HG02623 (cell line): ENCODE results near the gene SHROOM1.
"Not testable (repeated sequence)": the region's sequence is repeated elsewhere in the genome, so short reads cannot be mapped to it uniquely, and the experiment has no call there.

Source experiments
- ATAC-seq: cut with Tn5 transposase; IDR thresholded peaks from one replicate; pipeline ENCODE4 v1.9.1; 2021; ENCODE audit warnings: moderate library complexity; ENCODE audit not compliant: unreplicated experiment

Gene SHROOM1

GRCh38 chr5:132830436-132831094 lies at the start of gene SHROOM1:
Gene SHROOM1, minus strand, starts transcription at chr5:132830647. Its CDS starts 4,507 bp downstream, at chr5:132826140.
- peak; percentile 61 for ATAC-seq

DNA sequence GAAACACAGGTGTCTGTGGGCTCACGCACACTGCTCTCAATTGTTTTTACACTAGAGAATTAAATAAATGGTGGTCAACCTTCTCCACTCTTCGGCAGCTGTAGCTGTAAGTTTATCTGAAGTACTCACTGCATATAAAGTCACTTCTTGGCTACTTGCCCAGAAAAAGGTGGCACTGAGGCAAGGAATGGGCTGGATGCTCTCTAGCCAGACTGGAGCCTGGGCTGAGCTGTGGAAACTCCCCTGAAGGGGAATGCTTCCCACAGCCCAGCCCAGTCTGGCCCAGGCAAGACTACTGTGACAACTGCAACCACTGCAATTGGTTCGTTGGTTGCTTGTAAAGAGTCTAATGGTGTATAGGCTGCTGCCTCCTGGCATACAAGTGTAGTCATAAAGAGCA lies 47.5 kb upstream of the SHROOM1 start:
- ATAC-seq, result no peak

DNA sequence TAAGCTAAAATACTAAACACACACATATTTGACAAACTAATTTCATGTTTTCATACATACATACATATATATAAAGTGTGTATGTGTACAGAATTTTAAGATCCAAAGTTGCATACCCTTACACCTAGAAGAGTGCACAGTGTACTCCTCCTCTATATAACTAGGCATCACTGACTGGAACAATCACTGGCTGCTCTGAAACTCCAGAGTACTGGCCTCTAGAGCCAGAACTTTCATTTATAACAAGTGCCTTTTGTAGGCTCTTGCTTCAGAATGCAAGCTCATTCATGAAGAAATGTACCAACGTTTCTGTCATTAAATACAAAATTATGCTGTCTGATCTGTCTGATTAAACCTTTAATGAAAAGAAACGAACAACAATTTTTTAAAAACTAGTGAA lies 47.0 kb upstream of the SHROOM1 start:
- no peak for ATAC-seq

DNA sequence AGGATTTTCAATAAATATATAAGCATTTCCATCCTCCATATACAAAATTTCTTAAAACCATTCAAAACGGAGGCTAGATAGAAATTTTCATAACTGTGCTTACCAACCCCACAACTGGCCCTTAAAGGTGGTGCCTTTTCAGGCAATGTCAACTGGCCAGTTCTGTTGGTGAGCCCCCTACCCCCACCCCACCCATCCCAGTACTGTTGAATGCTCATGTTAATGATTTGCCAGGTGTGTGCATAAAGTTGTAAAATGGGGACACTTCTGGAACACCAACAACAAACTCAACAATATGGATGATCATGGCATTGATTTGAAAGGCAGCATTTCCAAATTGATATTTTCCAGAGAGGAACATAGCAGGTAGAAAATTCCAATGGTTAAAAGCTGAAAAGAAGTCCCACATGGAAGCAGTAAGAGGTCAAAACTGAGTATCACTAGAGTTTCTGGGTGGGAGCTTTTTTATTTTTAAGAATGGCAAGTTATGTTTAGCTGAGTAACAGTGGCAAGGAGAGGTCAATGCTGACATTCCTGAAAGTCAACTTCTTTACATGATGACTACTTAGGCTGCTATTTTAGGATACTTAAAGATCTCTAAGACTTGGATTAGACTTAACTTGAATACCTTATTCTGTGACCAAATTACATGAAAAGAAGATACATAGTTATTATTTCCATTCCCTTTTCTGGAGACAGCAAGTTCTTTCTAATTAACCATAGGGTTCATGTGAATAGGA lies 45.7 kb upstream of the SHROOM1 start:
- no peak for ATAC-seq

DNA sequence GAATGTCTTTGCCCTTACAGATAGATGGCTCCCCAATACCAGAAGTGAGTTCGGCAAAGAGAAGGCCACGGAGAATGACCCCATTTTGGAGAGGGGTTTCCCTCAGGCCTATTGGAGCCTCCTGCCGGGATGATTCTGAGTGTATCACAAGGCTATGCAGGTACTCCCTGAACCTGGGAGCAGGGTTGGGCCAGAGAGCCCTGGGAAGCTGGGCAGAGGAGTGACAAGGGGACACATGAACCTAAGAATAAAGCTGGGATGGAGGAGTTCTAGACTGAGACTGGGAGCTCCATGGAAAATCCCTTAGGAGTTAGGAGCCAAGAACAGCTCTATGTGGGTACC lies 43.5 kb upstream of the SHROOM1 start:
- no peak for ATAC-seq

GRCh38 chr5:132873119-132873929 lies 42.9 kb upstream of the SHROOM1 start, which contains the start of gene LEAP2:
Gene LEAP2, plus strand, starts transcription at chr5:132873668. Its CDS starts 27 bp downstream, at chr5:132873695.
- ATAC-seq, result no peak

GRCh38 chr5:132872788-132873118 lies 42.3 kb upstream of the SHROOM1 start:
- ATAC-seq, result no peak

DNA sequence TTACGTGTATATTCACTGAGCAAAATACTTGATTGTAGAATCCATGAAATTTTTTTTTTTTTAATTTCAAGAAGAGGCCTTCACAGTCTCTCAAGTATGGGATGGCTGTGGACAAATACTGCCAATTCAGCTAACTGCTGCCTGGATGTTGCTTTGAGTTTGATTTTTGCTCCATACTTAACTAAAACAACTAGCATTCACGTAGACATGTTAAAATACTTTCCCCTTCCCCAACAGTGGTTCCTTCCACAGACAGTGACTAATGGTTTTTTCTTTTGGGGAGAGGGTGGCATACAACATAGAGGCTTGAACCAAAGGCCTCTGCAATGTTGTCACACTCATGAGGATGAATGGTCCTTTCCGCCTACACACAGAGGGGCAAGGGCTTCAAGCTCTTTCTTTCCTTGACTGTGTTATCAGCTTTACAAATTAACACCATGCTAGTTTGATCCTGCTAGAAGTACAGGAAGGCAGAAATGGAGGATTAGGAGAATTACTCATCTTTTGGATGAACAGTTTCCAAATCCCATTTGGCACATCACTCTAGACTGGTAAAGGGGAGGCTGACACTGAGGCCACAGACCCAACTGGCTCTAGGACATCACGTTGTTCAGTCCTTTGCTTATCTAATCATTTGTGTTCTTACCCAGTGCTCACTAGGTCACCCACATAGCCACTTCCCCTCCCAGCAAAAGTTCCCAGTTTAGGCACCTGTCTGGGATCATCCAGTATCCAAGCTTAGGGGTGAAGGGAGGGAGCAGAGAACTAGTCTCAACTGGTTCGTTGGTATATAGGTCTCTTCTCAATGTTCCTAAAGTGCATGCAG lies 41.2 kb upstream of the SHROOM1 start:
- no peak for ATAC-seq

DNA sequence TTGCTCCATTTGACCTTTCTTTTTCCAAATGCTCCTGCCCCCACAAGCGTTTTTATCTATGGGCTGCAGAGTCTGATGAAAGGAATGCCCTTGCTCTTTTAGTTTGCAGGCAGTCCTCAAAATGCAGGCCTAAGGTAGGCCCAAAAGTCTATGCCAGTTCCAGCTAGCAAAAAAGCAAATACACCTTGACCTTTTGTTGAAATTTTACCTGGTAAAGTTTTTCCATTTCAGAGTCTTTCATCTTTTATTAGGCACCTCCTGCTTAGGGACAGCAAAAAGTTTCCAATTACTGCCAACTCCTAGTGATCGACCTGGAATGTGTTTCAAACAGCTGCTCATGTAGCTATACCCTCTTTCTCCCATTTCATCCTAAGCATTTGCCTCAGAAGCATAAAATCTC lies 40.4 kb upstream of the SHROOM1 start:
- no peak for ATAC-seq

GRCh38 chr5:132868754-132869153 lies 38.3 kb upstream of the SHROOM1 start:
- no peak for ATAC-seq

- ATAC-seq, result no peak
Measured at GRCh38 chr5:132867046-132867451, 36.6 kb upstream of the SHROOM1 start.

DNA sequence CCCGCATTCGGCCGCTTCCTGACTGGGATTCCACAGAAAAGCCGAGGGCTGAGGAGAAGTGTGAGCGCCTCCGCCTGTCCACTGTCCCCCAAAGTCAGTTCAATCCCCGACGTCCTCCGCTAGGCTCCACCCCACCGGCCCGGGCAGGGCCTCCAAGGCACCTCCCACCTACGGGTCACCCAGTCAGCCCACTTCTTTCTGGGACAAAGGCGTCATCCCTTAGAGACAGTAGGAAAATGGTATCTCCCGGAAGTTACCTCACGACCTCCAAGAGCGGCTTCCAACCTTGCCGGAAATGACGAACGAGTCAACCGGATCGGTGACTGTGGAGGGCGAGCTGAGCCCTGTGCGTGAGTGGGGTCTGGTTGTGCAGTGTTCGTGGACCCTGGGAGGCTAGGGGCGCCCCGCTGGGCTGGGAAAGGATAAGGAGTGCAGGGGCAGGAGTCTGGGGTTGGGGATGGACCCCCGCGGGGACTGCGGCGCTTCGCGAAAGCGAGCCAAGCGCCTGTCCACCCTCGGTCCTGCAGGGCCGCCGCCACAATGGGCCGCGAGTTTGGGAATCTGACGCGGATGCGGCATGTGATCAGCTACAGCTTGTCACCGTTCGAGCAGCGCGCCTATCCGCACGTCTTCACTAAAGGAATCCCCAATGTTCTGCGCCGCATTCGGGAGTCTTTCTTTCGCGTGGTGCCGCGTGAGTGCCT lies 36.0 kb upstream of the SHROOM1 start, which contains the start of the genes GDF9 and UQCRQ:
GDF9 (minus strand) TSS at position 128 of the 704 bp plus-strand sequence. CDS start 1,936 bp downstream, outside the sequence.
UQCRQ (plus strand) TSS at position 301 of the 704 bp plus-strand sequence; CDS start at position 541, 240 bp downstream.
- peak; percentile 98 for ATAC-seq

DNA sequence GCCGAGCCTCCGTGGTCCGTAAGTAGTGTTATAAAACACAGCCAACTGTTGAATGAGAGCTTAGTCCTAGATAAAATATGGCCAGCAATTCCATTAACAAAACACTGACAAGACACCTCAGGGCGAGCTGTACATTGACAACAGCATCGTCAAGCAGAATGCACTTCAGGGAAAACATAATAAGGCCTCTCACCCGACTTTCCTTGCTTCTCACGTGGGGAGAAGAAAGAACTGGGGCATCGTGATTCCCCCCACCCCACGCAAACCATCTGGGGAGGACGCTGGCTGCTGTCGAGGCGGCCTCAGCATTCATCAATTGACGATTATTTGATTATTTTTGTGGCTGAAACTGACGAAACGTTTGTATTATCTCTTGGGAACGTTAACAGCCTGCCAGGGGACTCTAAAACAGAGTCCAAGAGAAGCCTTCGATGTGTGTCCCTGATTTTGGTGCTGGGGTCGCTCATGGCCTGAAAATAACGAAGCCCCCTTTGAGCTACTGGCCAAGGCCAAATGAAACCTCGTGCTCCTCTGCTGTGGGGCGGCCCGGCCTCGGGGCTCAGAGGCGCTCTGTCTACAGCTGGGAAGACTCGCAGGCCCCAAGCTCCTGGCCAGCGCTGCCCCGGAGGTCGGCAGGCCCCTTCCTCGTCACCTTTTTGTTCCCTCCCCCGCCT lies 35.4 kb upstream of the SHROOM1 start:
- peak; percentile 8 for ATAC-seq

DNA sequence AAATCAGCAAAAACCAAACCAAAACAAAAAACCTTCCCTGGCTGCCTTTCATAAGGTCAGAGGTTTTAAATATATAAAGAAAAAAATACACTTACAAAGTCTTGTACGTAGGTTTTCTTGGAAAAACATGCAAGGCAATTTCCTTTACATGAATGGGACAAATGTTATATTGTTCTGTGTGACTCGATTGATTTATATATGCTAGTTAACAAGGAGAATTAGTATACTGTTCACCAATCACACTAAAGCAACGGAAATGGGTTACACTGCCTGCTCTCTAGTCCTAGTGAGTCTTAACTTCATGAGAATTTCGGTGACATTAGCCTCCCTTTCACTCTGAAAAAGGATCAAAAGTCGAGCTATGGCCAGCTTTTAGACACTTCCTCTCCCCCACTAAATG lies 30.3 kb upstream of the SHROOM1 start:
- no peak for ATAC-seq

GRCh38 chr5:132859889-132860437 lies 29.5 kb upstream of the SHROOM1 start:
- ATAC-seq, result no peak

- ATAC-seq, result no peak
Measured at GRCh38 chr5:132856011-132856410, 25.6 kb upstream of the SHROOM1 start.

- ATAC-seq, result not testable (repeated sequence)
Measured at GRCh38 chr5:132854992-132855391, 24.5 kb upstream of the SHROOM1 start.

GRCh38 chr5:132854301-132854700 lies 23.9 kb upstream of the SHROOM1 start:
- no peak for ATAC-seq

- ATAC-seq, result no peak
Measured at GRCh38 chr5:132853790-132854189, 23.3 kb upstream of the SHROOM1 start.
